ENCODE measurements around the gene NUDT17. TPM values are rescaled to one million over a fixed set of nuclear protein-coding genes. Genes with fewer than 3 reads are reported as not detected.
A peak's percentile ranks its signal among the peaks of the same experiment; 100 is the strongest.

The NUDT17 gene
- total and polyA plus RNA-seq, 2 experiments from 2014 or later, result 9.5 to 12.0 TPM

DNA sequence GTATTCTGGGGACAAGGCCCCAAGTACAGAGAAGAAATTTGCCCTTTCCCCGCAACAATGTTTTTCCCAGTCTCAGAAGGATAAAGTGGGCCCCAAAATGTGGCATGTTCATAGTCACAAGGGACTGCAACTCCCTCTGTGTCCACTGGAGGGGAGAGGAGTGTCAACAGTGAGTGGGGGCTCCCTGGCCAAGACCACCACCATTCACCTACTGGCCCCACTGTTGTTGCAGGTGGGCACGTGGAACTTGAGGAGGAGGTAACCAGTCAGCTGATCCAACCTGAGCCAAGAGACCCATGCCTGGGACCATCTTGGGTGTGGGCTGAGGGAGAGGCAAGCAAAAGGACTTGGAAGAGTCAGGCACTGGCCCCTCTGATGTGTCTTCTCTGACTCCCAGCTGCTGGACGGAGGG is 777 bp downstream of the NUDT17 start:
- peaks cover 59% of the 10 kb centered on the region for H3F3A ChIP-seq (ENCODE audit: insufficient read depth)
- H3K4me2 ChIP-seq (ENCODE audit: unreplicated experiment), result peak overlapping the region; percentile 81
- H3K9ac ChIP-seq, result peak overlapping the region; percentile 80
- H3K4me3 ChIP-seq, result peak overlapping the region; percentile 74
- no peak for TF ChIP-seq EZH2phosphoT487 (IDR thresholded peaks at IDR 0.05; ENCODE audit: insufficient read depth, low read depth)
- no peak for TF ChIP-seq EZH2 (IDR thresholded peaks at IDR 0.05; ENCODE audit: insufficient read depth, poor library complexity, severe bottlenecking)
- WGBS, 2 experiments (ENCODE audit: low coverage in 1 of 2, low lambda C conversion rate in 2 of 2, missing lambda C conversion rate in 2 of 2), result 51 to 57% methylated on average over 3 of the region's 3 CpGs
- peak overlapping the region; percentile 50 for H3K27ac ChIP-seq
- DNase-seq, result peak; percentile 73
- peaks cover 20% of the 10 kb centered on the region for H3K36me3 ChIP-seq (ENCODE audit: low read depth)
- no peaks in the 10 kb centered on the region for H3K27me3 ChIP-seq (replicated peaks; ENCODE audit: insufficient read depth)
- peak overlapping the region; percentile 72 for H2AFZ ChIP-seq
- H3K4me1 ChIP-seq (ENCODE audit: insufficient read depth), result peaks cover 14% of the 10 kb centered on the region
- no peaks in the 10 kb centered on the region for H3K9me3 ChIP-seq (ENCODE audit: low read depth)
- in situ Hi-C loops (cut with MboI), result no loop called here
- H4K20me1 ChIP-seq (ENCODE audit: insufficient read depth), result no peaks in the 10 kb centered on the region
- H3K9me2 ChIP-seq (ENCODE audit: insufficient read depth), result no peaks in the 10 kb centered on the region
- no peaks in the 10 kb centered on the region for H3K79me2 ChIP-seq (ENCODE audit: insufficient read depth)

DNA sequence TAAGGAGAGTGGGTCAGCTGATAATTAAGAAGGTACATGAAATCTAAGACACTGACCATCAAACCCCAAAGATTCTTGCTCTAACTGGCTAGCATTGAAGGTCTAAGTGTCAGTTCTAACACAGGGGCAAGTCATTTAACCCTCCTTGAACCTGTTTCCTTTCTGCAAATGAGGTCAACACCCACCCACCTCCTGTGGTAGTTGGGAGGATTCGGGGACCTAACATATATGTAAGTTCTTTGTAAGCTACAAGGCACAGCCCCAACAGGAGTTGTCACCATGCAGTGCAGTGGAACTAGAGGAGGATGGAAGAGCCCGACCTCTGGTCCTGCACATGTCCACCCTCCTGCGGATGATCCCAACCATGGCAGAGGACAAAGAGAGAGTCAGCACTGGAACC is 2.4 kb downstream of the NUDT17 start:
- H3K27me3 ChIP-seq (replicated peaks; ENCODE audit: insufficient read depth), result no peaks in the 10 kb centered on the region
- no peak overlapping the region for H3K4me3 ChIP-seq
- no peaks in the 10 kb centered on the region for H3K9me3 ChIP-seq (ENCODE audit: low read depth)
- H3K4me2 ChIP-seq (ENCODE audit: unreplicated experiment), result no peak overlapping the region
- no peak overlapping the region for H3K27ac ChIP-seq
- H2AFZ ChIP-seq, result no peak overlapping the region
- no peaks in the 10 kb centered on the region for H3K79me2 ChIP-seq (ENCODE audit: insufficient read depth)
- H3K36me3 ChIP-seq (ENCODE audit: low read depth), result peaks cover 16% of the 10 kb centered on the region
- DNase-seq, result no peak
- WGBS, 2 experiments (ENCODE audit: low coverage in 1 of 2, low lambda C conversion rate in 2 of 2, missing lambda C conversion rate in 2 of 2), result 61 to 70% methylated on average over 3 of the region's 3 CpGs
- no peaks in the 10 kb centered on the region for H3K9me2 ChIP-seq (ENCODE audit: insufficient read depth)
- TF ChIP-seq EZH2phosphoT487 (IDR thresholded peaks at IDR 0.05; ENCODE audit: insufficient read depth, low read depth) (no peak), EZH2 (IDR thresholded peaks at IDR 0.05; ENCODE audit: insufficient read depth, poor library complexity, severe bottlenecking) (no peak)
- peaks cover 58% of the 10 kb centered on the region for H3F3A ChIP-seq (ENCODE audit: insufficient read depth)
- in situ Hi-C loops (cut with MboI), result no loop called here
- no peak overlapping the region for H3K9ac ChIP-seq
- peaks cover 14% of the 10 kb centered on the region for H3K4me1 ChIP-seq (ENCODE audit: insufficient read depth)
- H4K20me1 ChIP-seq (ENCODE audit: insufficient read depth), result no peaks in the 10 kb centered on the region

DNA sequence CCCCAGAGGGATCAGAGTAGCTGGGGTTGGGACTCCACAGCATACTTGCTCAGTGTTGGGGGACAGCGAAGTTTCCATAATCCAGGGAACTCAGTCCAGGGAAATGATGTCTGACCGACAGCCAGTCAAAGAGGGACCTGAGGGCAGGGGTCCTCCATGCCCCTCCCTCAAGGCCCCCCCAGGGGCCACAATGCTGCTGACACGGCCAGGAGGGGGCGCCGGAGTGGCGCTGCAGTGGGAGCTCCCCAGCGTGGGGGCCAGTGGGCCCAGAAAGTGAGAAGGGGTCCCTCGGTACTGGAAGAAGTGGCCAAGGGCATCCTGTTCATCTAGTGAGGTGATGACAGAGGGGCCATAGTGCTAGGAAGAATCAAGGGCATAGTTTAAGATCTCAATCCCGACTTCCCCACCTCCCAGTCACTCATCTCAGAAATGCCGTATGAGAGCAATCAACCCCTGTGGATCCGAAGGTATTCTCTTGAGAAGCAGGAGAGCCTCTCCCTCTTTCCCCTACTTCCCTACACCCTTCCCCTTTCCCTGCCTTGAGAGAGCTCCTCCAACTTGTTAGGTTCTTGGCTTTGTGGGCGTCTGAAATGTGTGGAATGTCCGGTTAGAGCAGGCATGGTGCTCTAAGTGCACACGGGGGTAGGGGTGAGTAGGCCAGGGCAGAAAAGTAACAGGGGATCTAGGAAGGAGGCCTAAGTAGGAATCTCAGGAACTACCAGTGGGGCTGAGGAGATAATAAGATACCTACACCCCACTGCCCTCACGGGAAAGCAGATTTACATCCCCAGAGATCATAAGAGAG is 4.1 kb downstream of the NUDT17 start:
- no peaks in the 10 kb centered on the region for H3K9me3 ChIP-seq (ENCODE audit: low read depth)
- H3F3A ChIP-seq (ENCODE audit: insufficient read depth), result peaks cover 44% of the 10 kb centered on the region
- in situ Hi-C loops (cut with MboI), result loop anchor here (10.0 kb wide), 1 partner anchor 95 kb away; no protein-coding TSS in a partner anchor
- H3K9me2 ChIP-seq (ENCODE audit: insufficient read depth), result no peaks in the 10 kb centered on the region
- H3K36me3 ChIP-seq (ENCODE audit: low read depth), result peaks cover 24% of the 10 kb centered on the region
- H3K4me2 ChIP-seq (ENCODE audit: unreplicated experiment), result peak overlapping the region; percentile 23
- DNase-seq, result peak; percentile 73
- H3K27me3 ChIP-seq (replicated peaks; ENCODE audit: insufficient read depth), result no peaks in the 10 kb centered on the region
- TF ChIP-seq EZH2phosphoT487 (IDR thresholded peaks at IDR 0.05; ENCODE audit: insufficient read depth, low read depth) (no peak), EZH2 (IDR thresholded peaks at IDR 0.05; ENCODE audit: insufficient read depth, poor library complexity, severe bottlenecking) (no peak)
- H3K79me2 ChIP-seq (ENCODE audit: insufficient read depth), result no peaks in the 10 kb centered on the region
- WGBS, 2 experiments (ENCODE audit: low coverage in 1 of 2, low lambda C conversion rate in 2 of 2, missing lambda C conversion rate in 2 of 2), result 63 to 70% methylated on average over 15 of the region's 15 CpGs
- H3K9ac ChIP-seq, result peak overlapping the region; percentile 11; the same call in 1 of the 2 replicates
- H3K4me3 ChIP-seq, result 0 out of 2 replicates have a peak overlapping the region, but pooled peaks have one; percentile 19
- no peak overlapping the region for H2AFZ ChIP-seq
- H3K4me1 ChIP-seq (ENCODE audit: insufficient read depth), result peaks cover 14% of the 10 kb centered on the region
- H4K20me1 ChIP-seq (ENCODE audit: insufficient read depth), result no peaks in the 10 kb centered on the region
- peak overlapping the region; percentile 33 for H3K27ac ChIP-seq

DNA sequence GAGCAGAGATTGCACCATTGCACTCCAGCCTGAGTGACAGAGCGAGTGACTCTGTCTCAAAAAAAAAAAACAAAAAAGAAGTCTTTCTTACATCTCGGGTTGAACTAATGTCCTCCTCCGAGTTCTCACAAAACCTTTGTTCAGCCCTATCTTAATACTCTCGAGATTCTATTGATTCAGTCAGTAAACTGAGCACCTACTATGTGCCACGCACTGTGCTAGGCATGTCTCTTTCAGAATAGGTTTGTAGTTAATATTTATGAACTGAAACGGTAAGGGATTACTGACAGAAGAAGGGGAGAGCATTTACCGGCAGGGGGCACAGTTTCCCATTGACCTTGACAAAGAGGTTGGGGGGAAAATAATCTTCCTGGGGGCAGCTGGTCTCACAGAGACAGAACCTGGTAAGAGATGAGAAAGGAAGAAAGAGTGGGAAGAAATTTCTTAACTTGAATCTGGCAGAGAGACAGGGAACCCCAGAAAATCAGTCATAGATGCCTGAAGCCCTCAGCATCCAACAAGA is 10.1 kb downstream of the NUDT17 start:
- no peak overlapping the region for H3K4me2 ChIP-seq (ENCODE audit: unreplicated experiment)
- H3K4me3 ChIP-seq, result no peak overlapping the region
- H3K79me2 ChIP-seq (ENCODE audit: insufficient read depth), result peaks cover 26% of the 10 kb centered on the region
- no peak overlapping the region for H3K9ac ChIP-seq
- H3K9me3 ChIP-seq (ENCODE audit: low read depth), result no peaks in the 10 kb centered on the region
- no peaks in the 10 kb centered on the region for H3K27me3 ChIP-seq (replicated peaks; ENCODE audit: insufficient read depth)
- in situ Hi-C loops (cut with MboI), result loop anchor here (10.0 kb wide), 1 partner anchor 101 kb away; no protein-coding TSS in a partner anchor
- 76 to 82% methylated on average over 7 of the region's 7 CpGs for WGBS, 2 experiments (ENCODE audit: low coverage in 1 of 2, low lambda C conversion rate in 2 of 2, missing lambda C conversion rate in 2 of 2)
- H3K36me3 ChIP-seq (ENCODE audit: low read depth), result peaks cover 31% of the 10 kb centered on the region
- H4K20me1 ChIP-seq (ENCODE audit: insufficient read depth), result no peaks in the 10 kb centered on the region
- H2AFZ ChIP-seq, result no peak overlapping the region
- TF ChIP-seq EZH2phosphoT487 (IDR thresholded peaks at IDR 0.05; ENCODE audit: insufficient read depth, low read depth) (no peak), EZH2 (IDR thresholded peaks at IDR 0.05; ENCODE audit: insufficient read depth, poor library complexity, severe bottlenecking) (no peak)
- H3K27ac ChIP-seq, result no peak overlapping the region
- peaks cover 10% of the 10 kb centered on the region for H3F3A ChIP-seq (ENCODE audit: insufficient read depth)
- no peak for DNase-seq
- no peaks in the 10 kb centered on the region for H3K9me2 ChIP-seq (ENCODE audit: insufficient read depth)
- peaks cover 11% of the 10 kb centered on the region; the same call in 1 of the 2 replicates for H3K4me1 ChIP-seq (ENCODE audit: insufficient read depth)
